GM21717 (cell line): ENCODE data around the gene SEC14L1.
"Not testable (repeated sequence)": the region's sequence is repeated elsewhere in the genome, so short reads cannot be mapped to it uniquely, and the experiment has no call there.

Source experiments
- ATAC-seq: cut with Tn5 transposase; IDR thresholded peaks from one replicate; pipeline ENCODE4 v1.9.1; 2021; ENCODE audit warnings: mild to moderate bottlenecking, moderate library complexity; ENCODE audit not compliant: unreplicated experiment

Gene SEC14L1

GRCh38 chr17:77254951-77255825 lies 114.4 kb downstream of the SEC14L1 start:
- no peak for ATAC-seq

- not testable (repeated sequence) for ATAC-seq
These were observed 115.2 kb downstream of the SEC14L1 start for GRCh38 chr17:77255970-77256369.

GRCh38 chr17:77256710-77257109 lies 115.9 kb downstream of the SEC14L1 start:
- no peak for ATAC-seq

GRCh38 chr17:77257169-77257568 lies 116.4 kb downstream of the SEC14L1 start:
- no peak for ATAC-seq

GRCh38 chr17:77257596-77258458 lies 117.1 kb downstream of the SEC14L1 start:
- no peak for ATAC-seq

- ATAC-seq = no peak
These were observed 117.9 kb downstream of the SEC14L1 start for GRCh38 chr17:77258638-77259037.

GRCh38 chr17:77264617-77265230 lies 124.0 kb downstream of the SEC14L1 start:
- ATAC-seq = no peak

GRCh38 chr17:77266213-77266612 lies 125.4 kb downstream of the SEC14L1 start:
- ATAC-seq = no peak
